ENCODE measurements around the gene GDI1. TPM values are rescaled to one million over a fixed set of nuclear protein-coding genes. Genes with fewer than 3 reads are reported as not detected.

GDI1 gene
- 100 to 1,000 TPM in 1 of 2 donors, 10 to 100 TPM in 1; 98.1 to 105 TPM for total RNA-seq

DNA sequence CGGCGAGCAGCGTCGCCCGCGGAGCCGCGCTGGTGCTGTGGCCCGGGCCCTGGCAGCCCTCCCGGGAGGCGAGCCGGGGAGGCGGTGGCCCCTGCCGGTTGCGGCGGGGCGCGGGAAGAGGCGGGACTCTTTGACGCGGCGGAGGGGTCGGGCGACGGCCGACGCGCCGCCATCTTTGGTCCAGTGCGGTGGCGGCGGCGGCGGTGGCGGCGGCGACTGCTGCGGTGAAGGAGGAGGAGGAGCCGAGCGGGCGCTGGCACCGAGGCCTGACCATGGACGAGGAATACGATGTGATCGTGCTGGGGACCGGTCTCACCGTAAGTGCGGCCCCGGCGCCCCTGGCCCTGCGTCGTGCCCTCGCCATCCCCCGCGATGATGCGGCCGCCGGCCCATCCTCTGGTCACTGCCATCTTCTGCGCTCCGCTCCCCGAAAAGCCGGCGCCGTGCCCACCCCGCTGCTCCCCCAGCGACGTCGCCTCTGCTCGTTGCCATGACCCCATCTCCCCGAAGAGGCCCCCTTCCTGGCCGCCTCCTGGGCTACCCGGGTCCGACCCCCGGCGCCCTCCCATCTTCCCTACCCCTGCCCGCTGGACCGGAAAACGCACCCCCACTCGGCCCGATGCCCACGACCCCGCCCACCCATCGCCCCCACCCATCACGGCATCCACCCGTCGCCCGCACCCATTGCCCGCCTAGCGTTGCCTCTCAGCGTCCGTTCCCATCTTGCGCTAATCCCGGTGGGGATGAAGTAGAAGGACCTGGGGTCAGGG, at the start of gene GDI1:
TSS of gene GDI1 (plus strand) at position 172 of the 770 bp plus-strand sequence. CDS start at position 273, 101 bp downstream.

DNA sequence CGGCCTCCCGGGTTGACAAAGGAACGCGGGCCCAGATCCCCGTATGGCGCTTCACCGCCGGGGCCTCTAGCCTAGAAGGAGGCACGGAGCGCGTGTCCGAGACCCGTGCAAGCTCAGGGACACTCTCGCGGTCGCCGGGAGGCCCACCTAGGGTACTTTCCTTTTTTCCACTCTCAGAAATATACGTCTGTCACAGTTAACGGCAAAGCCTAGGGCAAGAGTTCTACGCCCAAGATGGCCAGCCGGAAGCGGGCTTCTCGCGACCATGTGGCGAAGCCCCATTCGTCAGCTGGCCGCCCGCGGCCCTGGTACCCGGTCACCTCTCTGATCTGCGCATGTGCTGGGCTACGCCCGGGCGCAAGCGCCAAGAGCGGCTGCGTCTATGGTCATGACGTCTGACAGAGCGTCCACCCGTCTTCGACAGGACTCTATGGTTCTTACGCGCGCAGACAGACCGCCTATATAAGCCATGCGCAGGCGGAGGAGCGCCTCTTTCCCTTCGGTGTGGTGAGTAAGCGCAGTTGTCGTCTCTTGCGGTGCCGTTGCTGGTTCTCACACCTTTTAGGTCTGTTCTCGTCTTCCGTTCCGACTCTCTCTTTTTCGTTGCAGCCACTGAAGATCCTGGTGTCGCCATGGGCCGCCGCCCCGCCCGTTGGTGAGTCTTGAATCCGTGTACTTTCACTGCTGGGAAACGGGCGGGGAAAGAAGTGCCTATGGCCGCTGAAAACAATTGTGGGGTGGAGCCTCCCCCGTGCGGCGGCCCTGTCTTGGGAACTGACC, 38.9 kb upstream of the GDI1 start, which contains the start of gene RPL10:
TSS of gene RPL10 (plus strand) at position 490 of the 780 bp plus-strand sequence. CDS start at position 633, 143 bp downstream.

DNA sequence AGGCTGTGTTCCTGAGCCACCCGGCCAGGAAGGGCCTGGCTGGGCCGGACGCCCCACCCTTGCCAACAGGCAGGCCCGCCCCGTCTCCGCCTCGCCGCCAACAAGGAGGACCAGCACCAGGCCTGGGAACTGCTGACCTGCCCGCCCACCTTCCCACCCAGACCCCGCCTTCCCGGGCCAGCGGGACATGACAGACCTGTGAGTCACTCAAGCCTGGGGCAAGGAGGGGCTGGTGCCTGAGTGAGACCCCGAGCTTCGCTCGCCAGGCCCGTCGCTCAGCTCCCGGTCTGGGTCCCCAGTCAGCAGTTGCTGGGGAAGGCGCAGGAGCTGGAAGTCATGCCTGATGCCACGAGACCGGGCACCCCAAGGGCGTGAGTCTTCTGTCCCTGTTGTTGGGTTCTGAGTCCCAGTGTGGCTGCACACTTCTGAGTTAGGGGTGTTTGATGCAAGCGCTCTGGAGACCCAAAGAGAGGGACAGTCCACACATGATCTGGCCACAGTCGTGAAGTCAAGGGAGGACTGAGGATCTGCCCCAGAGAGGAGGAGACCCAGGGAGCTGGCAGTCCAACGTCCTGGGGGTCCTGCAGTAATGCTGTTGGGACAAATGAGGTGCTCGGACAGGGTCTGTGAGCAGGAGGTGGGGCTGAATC, 27.6 kb upstream of the GDI1 start, which contains the start of gene DNASE1L1:
TSS of gene DNASE1L1 (minus strand) at position 33 of the 650 bp plus-strand sequence. CDS start 3,686 bp downstream, outside the sequence.

DNA sequence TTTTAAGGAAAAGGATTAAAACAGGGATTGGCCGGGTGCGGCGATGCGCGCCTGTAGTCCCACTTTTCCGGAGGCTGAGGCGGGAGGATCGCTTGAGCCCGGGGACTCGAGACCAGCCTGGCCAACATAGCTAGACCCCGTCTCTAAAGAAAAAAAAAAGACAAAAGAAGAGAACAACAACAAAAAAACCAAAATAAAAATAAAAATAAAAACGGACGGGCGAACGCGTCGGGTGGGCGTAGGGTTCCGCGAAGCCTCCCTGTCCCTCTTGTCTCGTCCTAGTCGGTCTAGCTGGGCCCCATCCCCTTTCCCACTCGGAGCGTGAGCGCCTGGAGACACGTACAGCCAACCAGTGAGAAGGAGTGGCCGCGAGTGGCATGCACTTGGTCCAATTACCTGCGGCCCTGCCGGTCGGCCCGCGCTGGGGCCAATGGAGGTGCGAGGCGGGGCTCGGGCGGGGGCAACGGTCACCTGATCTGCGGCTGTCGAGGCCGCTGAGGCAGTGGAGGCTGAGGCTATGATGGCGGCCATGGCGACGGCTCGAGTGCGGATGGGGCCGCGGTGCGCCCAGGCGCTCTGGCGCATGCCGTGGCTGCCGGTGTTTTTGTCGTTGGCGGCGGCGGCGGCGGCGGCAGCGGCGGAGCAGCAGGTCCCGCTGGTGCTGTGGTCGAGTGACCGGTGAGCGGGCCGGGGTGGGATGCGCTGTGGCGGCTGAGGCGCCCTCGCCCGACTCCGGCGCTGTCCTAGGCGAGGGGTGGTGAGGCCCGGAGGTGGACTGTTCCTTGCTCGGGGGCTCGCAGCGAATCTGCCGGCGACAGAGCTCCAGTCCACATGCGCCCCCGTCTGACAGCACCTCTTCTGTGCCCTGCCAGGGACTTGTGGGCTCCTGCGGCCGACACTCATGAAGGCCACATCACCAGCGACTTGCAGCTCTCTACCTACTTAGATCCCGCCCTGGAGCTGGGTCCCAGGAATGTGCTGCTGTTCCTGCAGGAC, 8.5 kb upstream of the GDI1 start, which contains the start of gene ATP6AP1:
TSS of gene ATP6AP1 (plus strand) at position 502 of the 996 bp plus-strand sequence. CDS start at position 518, 16 bp downstream.

DNA sequence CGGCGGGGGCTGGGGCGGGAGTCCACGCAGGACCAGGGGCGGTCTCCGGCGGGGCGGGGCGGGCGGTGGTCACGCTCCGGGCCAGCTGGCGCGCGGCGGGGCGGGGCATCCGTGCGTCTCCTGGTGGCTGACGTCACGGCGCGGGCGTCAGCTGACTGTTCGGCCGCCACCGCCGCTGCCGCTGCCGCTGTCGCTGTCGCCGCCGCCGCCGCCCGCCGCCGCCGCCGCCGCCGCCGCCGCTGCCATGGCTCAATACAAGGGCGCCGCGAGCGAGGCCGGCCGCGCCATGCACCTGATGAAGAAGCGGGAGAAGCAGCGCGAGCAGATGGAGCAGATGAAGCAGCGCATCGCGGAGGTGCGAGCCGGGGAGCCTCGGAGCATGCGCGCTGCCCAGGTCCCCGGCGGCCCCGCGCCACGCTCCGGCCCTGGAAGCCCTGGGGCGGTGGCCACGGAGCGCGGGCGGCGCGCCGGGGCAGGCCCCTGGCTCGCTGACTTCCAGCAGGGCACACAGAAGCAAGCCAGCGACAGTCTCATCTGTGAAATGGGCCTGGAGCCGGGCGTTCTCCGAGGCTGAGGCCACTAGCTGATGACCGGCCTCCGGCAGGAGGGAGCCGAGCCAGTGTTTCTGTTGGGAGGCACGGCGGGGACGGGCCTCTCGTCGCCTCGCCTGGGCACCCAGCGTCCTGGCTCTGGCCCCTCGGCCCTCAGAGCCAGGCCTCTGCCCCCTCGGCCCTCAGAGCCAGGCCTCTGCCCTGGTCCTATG, 7.2 kb downstream of the GDI1 start, which contains the start of gene FAM50A:
TSS of gene FAM50A (plus strand) at position 150 of the 763 bp plus-strand sequence. CDS start at position 245, 95 bp downstream.

DNA sequence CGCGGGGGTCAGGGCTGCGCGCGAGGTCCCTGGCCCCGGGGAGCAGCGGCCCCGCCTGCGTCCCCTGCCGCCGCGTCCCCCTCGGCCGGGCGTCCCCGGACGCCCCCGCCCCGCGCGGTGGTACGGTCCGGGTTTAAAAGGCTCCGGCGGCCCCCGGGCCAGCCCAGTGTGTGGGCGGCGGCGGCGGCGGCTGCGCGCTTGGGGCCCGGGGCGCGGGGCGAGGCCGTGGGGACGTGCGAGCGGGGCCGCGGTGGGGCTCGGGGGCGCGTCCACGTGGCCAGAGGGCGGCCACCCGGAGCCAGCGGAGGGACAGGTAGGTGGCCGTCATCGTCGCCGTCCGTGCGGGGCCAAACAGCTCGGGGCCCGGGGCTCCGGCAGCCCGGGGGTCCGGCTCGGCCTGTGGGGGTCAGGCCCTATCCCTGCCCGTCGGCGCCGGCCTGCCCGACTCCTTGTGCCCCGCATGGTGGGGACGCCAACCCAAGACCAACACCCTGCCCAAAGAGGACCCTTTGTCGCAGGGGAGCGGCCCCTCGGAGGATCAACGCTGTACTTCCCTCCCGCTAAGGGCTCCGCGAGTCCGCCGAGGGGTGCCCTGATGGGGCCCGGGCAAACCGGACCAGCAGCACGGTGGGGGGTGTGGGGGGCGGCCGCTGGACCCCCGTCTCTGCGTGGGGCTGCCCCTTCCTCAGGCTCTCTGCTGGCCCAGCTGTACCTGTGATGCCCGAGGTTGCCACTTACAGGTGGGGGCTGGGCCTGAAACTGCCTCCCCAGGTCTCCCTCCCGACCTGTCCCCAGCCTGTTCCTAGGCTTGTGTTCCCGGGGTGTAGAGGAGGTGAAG, 21.4 kb downstream of the GDI1 start, which contains the start of gene PLXNA3:
TSS of gene PLXNA3 (plus strand) at position 166 of the 838 bp plus-strand sequence. CDS start 1,903 bp downstream, outside the sequence.

DNA sequence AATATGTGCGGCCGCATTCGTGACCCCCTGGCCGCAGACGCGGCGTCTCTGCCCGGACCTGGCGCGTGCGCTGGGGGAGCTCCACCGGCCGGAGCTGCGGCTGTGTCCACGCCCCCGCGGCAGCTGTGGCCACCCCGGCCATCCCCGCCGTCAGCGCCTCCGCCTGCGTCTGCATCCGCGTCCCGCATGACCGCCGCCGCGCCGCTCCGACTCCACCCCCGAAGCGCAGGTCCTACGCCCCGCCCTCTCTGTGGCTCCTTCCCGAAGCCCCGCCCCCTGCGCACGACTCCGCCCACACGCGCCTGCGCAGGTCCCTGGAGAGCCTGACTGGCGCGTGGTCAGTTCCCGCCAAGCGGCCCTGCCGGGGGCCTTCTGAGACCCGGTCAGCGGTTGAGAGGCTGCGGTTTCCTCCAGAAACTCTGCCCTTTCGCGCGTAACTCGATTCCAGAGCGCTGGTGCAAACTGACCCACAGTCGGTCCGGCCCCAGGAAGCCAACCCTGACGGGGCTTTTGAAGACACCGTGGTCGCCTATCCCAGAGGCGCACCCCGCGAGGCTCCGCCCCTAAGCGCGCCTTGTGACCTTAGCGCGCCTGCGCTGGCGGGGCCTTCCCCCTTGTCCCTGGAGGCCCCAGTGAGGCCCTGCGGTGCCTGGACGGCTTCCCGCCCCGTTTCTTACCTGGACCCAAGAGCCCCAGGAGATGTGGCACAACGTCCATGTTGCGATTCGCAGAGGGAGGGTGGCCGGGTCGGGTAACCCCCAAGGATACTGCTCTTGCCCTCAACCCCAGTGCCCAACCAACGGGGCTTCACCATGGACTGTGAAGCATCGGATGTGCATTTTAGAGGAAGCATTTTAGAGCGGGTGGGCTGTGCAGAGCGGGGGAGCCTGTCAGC, 42.0 kb downstream of the GDI1 start, which contains the start of gene LAGE3:
TSS of gene LAGE3 (minus strand) at position 554 of the 895 bp plus-strand sequence. CDS start at position 188, 366 bp downstream.

DNA sequence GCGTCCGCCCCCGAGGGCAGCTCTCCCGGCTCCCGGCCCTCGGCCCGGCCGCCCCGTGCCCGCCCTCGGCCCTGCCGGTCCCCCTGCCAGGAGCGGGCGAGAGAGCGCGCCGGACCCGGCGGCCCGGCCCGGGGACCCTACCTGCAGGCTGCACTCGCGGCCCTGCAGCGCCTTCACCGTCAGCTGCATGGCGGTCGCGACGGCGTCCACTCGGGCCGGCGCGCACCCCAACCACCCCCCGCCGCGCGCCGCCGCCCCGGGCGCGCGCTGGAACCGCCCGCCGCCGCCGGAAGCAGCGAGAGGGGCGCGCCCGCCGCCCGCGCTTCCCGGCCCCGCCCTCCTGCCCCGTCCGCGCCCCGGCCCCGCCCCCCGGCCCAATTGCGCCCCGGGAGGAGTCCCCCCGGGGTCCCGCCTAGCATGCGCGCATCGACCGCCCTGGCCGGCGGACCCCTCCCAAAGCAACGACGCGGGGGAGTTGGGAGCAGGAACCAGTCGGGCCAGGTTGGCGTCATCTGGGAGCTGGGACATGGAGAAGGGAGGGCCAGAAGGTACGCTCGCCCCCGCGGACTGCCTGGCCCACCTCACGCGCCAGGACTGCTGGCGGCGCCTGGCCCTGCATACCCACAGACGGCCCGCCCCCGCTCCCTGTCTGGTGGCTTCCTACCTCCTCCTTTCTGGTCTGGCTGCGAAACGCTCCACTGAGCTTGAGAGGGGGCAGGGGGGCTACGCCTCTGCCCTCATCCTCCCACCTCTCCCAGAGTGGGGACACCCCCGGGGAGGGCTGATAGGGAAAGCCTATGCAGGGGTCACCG, 49.6 kb downstream of the GDI1 start, which contains the start of gene UBL4A:
TSS of gene UBL4A (minus strand) at position 220 of the 812 bp plus-strand sequence. CDS start at position 189, 31 bp downstream.

DNA sequence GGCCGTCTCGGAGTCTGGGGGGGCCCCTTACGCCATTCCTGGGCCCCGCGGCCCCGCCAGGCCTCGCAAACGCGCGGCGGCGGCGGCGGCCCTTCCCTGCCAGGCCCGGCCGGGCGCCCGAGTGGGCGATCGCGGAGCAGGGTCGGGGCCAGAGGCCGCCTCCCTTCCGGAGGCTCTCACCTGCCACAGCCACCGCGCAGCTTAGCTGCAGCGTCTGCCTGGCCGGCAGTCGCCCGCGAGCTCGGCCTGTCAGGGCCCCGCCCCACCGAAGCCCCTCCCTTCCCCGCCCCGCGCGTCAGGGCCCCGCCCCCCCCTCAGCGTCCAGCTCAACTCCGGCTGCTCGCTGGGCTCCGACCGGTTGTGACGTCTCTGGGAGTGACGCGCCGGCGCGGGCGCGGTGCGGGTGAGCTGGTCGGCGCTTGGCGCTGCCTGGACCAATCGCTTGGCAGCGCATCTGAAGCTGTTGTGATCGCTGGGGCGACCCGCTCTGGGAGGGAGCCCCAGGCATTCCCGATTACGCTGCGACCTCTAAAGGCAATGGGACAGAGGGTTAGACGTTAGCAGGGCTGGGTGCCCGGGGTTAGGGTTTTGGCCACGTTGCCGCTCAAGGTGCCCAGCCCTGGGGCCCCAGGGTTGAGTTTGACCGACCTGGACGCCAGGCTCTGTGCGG, 53.6 kb downstream of the GDI1 start, which contains the start of gene SLC10A3:
TSS of gene SLC10A3 (minus strand) at position 216 of the 670 bp plus-strand sequence. CDS start 1,689 bp downstream, outside the sequence.

Small RNAs within 50 kb of the gene (small RNA-seq; reads per million reads assigned to genes)
- gene MIR6858, result 0 reads per million in 2 donors
- gene SNORA70, result 0 reads per million in 2 donors

Other genes starting within 250 kb of the GDI1 start
- not detected for gene OPN1MW2, start 217.4 kb upstream of the GDI1 start, total RNA-seq
- gene OPN1MW3, start 179.6 kb upstream of the GDI1 start, total RNA-seq, result not detected
- not detected for gene TEX28, start 142.0 kb upstream of the GDI1 start, total RNA-seq
- not detected for gene TKTL1, start 141.4 kb upstream of the GDI1 start, total RNA-seq
- gene FLNA, start 62.5 kb upstream of the GDI1 start, total RNA-seq, result 100 to 1,000 TPM; 765 to 976 TPM
- 10 to 100 TPM; 27.5 to 42.0 TPM for gene EMD, start 57.9 kb upstream of the GDI1 start, total RNA-seq
- gene RPL10, start 38.8 kb upstream of the GDI1 start, total RNA-seq, result 1,000 to 10,000 TPM in 1 of 2 donors, 100 to 1,000 TPM in 1; 813 to 1,193 TPM
- 10 to 100 TPM; 28.6 to 31.3 TPM for gene DNASE1L1, start 27.9 kb upstream of the GDI1 start, total RNA-seq
- 10 to 100 TPM; 27.0 to 29.6 TPM for gene TAFAZZIN, start 25.6 kb upstream of the GDI1 start, total RNA-seq
- gene ATP6AP1, start 8.5 kb upstream of the GDI1 start, total RNA-seq, result 100 to 1,000 TPM in 1 of 2 donors, 10 to 100 TPM in 1; 76.6 to 118 TPM
- gene FAM50A, start 7.0 kb downstream of the GDI1 start, total RNA-seq, result 10 to 100 TPM; 29.0 to 37.2 TPM
- gene PLXNA3, start 21.1 kb downstream of the GDI1 start, total RNA-seq, result 1 to 10 TPM; 1.7 to 8.3 TPM
- 10 to 100 TPM; 25.5 to 33.6 TPM for gene LAGE3, start 42.1 kb downstream of the GDI1 start, total RNA-seq
- gene UBL4A, start 49.5 kb downstream of the GDI1 start, total RNA-seq, result 10 to 100 TPM; 36.1 to 59.6 TPM
- gene SLC10A3, start 53.5 kb downstream of the GDI1 start, total RNA-seq, result 10 to 100 TPM in 1 of 2 donors, 1 to 10 TPM in 1; 5.2 to 10.7 TPM
- gene FAM3A, start 79.1 kb downstream of the GDI1 start, total RNA-seq, result 10 to 100 TPM; 20.6 to 21.7 TPM
- gene G6PD, start 109.7 kb downstream of the GDI1 start, total RNA-seq, result 100 to 1,000 TPM; 145 to 171 TPM
- 10 to 100 TPM; 12.0 to 15.3 TPM for gene IKBKG, start 110.5 kb downstream of the GDI1 start, total RNA-seq
- not detected for gene CTAG1A, start 148.0 kb downstream of the GDI1 start, total RNA-seq
- not detected for gene CTAG1B, start 182.1 kb downstream of the GDI1 start, total RNA-seq
- not detected for gene CTAG2, start 216.4 kb downstream of the GDI1 start, total RNA-seq

Measured in melanocyte of skin (primary cell).